ENCODE measurements around the gene ATP4A.
A peak's percentile ranks its signal among the peaks of the same experiment; 100 is the strongest.

Gene ATP4A

DNA sequence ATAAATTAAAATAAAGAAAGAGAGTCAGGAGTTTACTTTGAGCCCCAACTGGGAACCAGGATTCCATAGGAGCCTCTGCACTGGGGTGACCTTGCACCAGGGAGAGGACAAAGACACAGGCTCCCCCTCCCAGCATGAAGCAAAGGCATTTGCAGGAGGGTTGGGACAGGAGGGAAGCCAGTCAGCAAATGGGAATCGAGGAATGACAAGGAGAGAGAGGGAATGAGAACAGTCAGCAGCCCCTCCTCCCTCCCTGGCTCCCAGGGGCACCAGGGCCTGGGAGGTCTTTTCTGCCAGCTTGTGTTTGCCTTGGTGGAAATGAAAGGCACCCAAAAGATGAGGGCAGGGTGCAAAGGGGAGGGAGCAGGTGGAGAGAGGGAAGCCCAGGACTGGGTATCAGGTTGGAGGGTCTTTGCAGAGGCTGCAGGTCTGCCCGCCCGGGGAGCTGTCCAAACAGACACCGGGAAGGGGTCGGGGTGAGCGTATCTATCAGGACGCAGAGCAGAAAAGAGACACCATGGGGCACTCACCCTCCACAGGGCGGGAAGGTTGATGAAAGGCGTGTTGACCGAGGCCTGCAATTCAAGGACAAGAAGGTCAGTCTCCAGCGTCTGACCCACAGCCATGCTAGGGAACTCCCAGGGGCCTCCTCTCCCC lies 39.1 kb downstream of the ATP4A start:
- no peak for DNase-seq (ENCODE audit: low read depth in 2 of 2)

DNA sequence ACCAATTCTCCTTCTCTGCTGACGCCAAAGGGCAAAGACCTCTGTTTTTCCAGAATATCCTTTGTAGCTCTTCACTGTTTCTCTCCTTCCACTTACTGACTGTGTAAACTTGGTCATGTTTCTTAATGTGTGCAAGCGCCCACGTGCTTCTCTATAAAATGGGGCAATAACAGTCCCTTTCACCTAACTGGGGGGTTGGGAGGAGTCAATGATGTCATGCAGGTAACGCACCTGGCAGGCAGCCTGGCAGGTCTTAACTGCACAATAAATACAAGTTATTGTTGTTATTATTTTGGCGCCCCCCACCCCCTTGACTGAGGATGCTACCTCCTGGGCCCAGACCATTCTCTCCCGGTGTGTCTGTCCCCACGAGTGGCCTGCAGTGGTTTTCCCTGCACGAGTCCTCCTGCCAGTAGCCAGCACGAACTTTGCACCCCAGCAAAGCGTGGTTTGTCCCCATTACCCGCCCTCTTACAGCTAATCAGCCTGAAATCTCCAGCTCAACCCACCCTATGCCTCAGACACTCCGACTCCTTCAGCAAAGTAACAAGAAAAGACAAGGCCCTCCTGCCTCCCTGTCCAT lies 40.6 kb downstream of the ATP4A start:
- no peak for DNase-seq (ENCODE audit: low read depth in 2 of 2)

DNA sequence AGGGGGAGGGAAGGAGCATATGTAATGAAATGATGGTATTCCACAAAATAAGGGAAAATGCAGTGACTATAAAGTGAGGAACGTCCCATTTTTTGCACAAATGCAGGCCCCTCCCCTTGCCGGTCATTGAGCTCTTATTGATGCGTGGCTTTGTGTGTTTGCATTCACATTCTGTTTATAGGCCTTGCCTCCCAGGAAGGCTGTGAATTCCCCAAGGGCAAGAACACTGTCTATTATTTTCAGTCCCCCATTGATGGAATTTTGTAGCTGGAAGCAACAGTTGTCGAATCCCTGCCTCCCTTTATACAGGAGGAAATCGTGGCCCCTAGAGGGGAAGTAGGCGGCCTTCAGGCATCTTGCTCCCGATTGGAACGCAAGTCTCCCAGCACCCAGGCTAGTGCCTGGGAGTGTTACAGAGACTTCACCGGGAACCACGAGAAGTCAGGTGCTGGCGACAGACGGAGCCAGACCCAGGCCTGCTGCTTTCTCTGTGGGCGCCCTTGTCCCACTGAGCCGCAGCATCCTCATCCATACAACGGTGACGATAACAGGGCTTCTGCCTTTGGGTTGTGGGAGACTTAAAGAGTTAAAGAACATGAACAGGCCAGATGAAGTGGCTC lies 42.2 kb downstream of the ATP4A start:
- DNase-seq (ENCODE audit: low read depth in 2 of 2) = no peak

DNA sequence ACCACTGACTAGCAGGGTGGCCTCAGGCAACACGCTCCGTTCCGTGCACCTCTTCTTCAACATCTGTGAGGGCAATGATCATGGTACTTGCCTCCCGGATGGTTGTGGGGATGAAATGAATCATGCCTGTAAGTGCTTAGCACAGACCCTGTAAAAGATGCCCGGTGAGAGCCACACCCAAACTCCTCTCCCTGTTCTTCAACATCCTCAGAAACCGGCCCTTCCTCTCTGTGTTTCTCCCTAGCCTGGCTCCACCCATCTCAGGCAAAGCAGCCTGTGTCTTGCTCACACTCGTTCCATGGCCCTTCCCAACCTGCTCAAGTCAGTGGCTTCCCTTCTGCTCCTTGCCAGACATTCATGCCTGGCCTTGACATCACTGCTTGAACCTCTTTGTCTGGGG lies 44.2 kb downstream of the ATP4A start:
- no peak for DNase-seq (ENCODE audit: low read depth in 2 of 2)

DNA sequence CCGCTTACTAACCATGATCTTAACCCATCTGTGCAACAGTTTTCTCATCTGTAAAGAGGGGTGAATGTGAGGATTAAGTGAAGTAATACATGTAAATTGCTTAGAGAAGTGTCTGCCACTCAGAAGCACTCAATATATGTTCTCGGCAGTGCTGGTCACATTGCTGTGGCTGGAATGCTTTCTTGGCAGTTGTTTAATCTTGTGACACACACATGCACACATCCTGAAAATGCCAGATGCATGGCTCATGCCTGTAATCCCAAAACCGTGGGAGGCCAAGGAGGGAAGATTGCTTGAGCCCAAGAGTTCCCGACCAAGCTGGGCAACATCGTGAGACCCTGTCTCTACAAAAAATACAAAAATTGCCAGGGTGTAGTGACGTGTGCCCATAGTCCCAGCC lies 45.1 kb downstream of the ATP4A start:
- DNase-seq (ENCODE audit: low read depth in 2 of 2) = no peak

DNA sequence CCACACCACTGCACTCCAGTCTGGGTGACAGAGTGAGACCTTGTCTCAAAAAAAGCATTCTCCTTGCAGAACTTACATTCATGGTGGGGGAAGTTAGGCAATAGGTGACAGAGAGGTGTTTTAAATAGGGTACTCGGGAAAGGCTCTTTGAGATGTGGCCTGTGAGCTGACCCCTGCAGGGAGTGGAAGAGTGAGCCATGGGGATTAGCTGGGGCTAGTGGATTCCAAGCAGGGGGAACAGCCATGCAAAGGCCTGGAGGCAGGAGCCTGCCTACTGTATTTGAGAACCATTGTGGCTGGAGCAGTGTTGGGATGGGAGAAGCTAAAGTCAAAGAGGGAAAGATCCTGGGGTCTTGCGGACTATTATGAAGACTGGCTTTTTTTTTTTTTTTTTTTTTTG lies 46.1 kb downstream of the ATP4A start:
- no peak for DNase-seq (ENCODE audit: low read depth in 2 of 2)

DNA sequence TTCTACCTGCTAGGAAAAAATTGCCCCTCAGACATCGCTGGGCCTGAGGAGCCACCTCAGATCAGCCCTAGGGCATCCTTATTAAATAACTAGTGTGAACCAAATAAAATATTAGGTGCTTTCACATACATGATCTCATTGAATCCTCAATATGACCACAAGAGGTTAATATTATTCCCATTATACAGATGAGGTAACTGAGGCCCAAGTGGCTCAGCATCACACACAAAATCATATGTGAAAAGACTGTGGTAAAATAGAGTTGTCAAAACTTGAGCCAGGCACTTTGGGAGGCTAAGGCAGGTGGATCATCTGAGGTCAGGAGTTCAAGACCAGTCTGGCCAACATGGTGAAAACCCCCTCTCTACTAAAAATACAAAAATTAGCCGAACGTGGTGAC lies 47.1 kb downstream of the ATP4A start:
- DNase-seq (ENCODE audit: low read depth in 2 of 2) = no peak

DNA sequence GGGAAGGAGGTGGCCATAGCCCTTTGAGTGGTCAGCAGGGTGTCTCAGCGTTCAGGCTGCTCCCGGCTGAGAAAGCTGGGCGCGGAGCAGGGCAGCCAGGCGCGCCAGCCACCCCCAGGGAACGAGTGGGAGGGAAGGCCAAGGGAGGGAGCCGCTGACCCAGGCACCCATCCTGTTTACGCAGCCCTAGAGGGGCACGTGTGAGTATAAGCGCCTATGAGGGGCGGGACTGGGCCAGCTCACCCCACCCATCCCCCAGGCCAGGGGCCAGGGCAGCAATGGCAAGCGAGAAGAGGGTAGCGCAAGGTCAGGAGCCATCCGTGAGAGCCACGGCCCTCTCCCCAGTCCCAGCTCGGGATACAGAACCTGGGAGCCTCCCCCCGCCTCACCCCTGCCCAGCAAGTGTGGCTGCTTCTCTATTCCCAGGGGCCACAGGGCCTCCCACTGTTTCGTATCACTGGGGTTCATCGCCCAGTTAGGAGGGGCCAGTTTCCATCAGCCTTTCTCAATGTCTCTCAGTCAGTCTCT lies 49.1 kb downstream of the ATP4A start:
- DNase-seq (ENCODE audit: low read depth in 2 of 2) = no peak

DNA sequence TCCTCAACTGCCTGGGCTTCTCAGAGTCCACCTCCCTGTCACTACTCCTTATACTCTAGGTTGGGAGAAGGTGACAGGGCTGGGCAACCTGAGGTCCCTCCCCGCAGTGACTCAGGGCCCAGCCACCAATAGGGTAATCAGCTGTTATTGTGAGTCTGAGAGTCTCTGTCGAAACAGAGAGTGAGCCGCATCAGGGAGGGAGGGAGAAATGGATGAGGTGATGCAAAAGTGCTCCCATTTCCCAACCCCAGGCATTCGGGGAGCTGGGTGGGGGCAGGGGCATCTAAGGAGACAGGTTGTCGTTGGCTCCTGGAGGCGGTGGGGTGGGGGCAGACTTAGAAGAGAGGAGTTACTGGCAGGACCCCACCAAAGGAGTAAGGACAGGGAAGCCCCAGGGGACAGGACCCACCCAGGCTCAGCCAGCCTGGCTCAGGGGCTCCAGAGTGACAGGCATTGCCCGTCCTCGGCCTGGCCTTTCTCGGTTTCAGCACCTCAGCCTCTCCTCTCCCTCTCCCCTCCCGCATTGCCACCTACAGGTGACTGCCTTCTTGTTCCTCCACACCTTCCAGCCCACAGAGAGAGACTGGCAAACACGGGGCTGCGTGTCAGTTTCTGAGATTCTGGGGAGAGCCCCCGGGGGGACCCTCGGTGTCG lies 49.7 kb downstream of the ATP4A start, which contains the start of gene DMKN:
TSS of gene DMKN (minus strand) at position 22 of the 654 bp plus-strand sequence. CDS start 174 bp downstream, outside the sequence.
- no peak for DNase-seq (ENCODE audit: low read depth in 2 of 2)

DNA sequence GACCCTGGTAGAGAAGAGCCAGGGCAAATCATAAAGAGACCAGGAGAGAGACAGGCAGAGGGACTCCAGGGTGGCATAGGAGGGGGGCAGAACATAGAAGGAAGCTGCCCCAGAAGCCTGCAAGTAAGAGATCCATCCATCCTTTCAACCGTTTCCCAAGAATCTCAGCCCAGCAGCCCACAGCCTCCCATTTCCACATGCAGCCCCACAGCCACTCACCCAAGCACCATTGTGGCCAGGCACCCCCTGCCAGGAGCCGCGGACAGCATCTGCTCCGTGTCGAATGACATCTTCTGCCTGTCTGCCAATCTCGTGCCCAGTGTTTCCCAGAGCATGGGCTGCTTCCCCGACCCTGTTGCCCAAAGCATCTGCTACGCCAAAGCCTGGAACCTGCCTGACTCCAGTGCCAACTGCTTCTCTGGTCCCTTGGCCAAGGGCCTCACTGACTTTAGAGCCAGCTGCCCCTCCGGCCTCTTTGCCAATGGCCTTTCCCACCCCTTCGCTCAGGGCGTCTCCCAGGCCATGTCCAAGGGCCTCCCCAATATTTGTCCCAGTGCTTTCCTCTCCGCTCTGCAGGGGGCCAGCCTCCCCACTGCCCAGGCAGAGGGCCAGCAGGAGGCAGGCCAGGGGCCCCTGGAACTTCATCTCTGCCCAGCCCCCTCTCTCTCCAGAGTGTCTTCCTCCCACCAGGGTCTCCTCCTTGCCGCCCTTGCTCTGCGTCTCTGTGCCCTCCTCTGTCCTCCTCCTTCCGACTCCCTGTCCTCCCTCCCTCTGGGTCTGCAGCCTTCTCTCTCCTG lies 50.4 kb downstream of the ATP4A start:
- no peak for DNase-seq (ENCODE audit: low read depth in 2 of 2)

DNA sequence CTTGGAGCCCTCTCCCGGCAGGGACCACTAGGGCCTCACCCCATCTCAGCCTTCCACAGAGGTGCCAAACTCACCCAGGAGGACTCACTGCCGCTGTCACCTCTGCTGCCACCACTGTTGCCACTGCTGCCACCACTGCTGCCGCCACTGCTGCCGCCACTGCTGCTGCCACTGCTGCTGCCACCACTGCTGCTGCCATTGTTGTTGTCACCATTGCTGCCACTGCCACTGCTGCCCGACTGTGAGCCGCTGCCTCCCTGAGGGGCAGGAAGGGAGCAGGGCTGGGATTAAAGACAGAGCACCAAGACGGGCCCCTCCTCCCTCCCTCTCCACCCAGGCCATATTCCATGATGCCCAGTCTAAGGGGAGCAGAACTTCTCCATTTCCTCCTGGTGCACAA lies 52.1 kb downstream of the ATP4A start:
- no peak for DNase-seq (ENCODE audit: low read depth in 2 of 2)

DNA sequence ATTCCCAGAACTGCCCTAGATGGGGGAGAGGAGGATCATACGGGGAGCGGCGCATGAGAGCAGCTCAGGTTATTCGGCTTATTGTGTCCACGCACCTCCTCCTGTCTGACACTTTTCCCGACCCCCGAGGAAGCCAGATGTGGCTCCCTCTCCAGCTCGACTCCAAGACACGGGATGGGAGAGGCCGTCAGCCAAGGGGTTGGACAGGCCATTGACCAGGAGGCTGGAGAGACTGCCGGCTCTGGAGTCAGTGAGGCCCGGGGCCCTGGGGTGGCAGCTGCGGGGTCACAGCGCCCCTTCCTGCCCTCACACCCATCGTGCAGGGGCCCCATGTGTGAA lies 52.9 kb downstream of the ATP4A start:
- DNase-seq (ENCODE audit: low read depth in 2 of 2) = no peak

DNA sequence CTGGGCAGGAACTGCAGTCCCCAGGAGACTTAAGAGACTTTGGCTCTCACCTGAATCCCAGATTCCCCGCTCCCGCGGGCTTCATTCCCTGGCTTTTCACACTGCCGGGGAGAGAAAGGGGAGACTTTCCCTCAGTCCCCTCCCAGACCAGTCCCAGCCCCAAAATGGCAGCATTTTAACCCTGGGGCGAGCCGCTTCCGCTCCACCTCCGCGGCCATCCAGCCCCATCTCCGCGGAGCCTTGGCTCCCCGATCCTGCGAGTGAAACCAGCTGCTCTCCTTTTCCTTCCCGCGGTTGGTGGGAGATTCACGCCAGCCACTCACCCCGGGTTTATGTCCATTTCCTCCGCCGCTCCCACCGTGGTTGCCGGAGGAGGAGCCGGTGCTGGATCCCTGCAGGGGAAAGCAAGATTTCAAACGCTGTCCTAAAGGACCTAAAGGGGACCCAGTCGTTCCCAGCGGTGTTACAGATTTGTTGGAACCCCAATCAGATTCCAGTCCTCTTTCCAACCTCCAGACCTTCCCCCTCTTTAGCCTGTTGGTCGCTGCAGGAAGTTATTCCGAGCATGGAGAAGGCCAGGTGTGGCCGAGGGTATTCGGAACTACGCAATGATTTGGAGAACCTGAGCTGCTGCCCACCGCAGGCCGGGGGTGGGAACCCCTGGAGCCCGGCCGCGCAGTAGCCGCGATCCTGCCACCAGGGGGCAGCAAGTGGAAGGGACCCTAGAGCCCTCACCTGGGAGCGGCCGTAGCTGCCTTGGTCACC lies 53.4 kb downstream of the ATP4A start:
- DNase-seq (ENCODE audit: low read depth in 2 of 2) = peak; percentile 69 to 73

DNA sequence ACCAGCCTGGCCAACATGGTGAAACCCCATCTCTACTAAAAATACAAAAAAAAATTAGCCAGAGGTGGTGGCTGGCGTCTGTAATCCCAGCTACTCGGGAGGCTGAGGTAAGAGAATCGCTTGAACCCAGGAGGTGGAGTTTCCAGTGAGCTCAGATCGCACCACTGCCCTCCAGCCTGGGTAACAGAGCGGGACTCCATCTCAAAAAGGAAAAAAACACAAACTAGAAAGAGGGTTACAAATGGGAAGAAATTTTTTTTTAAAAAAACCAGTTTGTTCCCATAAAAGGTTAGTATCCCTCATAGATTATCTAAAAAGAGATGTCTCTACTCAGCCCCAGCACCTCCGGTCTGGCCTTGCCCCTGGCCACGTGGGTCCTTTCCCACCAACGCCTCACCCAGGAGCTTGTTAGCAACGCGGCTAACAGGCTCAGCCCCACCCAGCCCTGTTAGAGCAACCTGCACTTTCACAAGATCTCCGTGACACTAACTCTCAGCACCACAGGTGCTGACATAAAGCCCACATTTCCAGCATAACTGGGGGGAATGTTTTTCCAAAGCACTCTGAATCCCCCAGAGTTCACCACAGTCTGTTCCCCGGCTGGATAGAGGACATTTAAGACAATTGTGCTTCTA lies 54.3 kb downstream of the ATP4A start:
- no peak for DNase-seq (ENCODE audit: low read depth in 2 of 2)

DNA sequence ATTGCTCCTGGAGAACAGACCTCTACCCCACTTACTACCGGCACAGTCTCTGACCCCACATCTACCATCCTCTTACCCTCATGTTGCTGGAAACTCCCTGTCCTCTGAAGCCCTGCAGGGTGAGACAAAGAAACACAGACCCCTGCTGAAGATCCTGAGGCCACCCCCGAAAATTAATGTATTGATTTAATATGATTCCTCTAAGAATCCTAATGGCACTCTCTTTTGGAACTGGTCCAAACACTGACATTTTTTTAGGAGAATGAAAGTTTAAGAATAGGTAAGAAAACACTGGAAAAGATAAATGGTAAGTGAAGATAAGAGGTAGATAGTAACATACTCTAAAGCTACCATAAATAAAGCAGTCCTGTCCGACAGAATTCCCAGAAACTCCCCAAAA lies 55.3 kb downstream of the ATP4A start:
- DNase-seq (ENCODE audit: low read depth in 2 of 2) = no peak

DNA sequence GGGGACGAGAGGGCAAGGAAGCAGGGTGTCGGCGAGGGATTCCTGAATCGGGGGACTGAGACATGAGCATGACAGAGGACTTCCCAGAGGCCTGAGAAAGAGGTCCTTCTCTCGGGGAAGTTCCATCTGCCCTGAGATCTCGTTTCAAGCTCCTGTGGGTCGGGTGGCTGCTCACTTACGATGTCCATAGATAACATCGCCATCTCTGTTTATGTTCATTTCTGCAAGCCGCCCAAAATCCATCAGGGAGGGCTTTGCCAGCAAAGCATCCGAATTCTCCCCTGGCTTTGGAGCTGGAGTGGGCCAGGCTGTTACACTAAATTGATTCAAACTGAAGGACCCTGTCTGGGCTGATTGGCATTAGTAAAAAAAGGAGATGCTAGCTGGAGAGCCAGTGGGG lies 55.9 kb downstream of the ATP4A start:
- DNase-seq (ENCODE audit: low read depth in 2 of 2) = no peak

DNA sequence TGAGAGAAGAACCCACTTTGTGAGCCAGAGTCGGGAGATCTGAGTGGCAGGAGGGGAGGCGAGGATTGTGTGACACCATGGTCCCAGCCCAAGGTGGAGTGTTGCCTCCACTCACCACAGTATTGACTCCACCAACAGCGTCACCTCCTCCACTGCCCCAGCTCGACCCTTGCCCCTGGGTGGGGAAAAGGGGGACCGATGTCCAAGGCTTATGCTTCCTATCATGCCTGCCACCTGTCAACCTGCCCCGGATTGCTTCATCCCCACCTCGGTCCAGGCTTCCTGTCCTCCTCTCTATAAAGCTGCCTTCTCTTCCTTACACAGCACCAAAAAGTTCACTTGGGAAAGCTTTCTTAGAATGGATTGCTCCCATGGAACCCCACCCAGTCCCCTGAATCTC lies 57.4 kb downstream of the ATP4A start:
- DNase-seq (ENCODE audit: low read depth in 2 of 2) = no peak

DNA sequence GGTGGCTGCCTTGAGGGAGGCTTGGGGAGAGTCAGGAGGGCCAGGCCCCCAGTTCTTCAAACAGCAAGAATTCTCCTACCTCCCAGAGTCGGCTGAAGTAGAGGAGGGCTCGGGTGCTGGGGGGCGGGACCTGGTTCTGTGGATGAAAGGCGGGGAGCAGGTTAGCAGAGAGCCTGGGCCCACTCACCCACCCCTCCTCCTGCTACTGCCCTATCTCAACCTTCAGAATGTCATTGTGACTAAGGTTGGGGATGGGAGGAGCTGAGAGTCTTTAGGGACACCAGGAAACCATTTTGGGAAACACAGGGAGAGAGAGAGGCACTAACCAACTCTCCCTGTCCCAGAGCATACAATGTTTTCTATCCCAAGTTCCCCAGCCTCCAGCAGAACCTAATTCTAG lies 60.7 kb downstream of the ATP4A start:
- DNase-seq (ENCODE audit: low read depth in 2 of 2) = no peak

DNA sequence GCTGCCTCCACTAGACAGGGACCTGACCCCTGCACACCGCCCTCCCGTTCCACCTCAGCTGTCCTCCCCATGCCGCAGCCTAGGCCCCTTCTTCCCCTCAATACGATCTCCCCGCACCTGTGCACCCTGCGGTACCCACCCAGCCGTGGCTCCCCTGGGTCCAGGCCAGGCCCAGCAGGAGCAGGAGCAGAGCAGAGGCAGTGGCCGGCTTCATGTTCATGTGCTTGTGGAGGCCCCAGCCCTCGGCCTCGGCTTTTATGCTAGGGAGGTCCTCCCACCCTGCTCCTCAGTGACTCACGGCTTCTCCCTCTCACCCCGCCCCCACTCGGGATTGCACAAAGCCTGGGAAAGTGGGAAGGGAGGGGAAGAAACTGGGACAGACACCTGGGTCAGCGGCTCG lies 61.8 kb downstream of the ATP4A start:
- no peak for DNase-seq (ENCODE audit: low read depth in 2 of 2)

DNA sequence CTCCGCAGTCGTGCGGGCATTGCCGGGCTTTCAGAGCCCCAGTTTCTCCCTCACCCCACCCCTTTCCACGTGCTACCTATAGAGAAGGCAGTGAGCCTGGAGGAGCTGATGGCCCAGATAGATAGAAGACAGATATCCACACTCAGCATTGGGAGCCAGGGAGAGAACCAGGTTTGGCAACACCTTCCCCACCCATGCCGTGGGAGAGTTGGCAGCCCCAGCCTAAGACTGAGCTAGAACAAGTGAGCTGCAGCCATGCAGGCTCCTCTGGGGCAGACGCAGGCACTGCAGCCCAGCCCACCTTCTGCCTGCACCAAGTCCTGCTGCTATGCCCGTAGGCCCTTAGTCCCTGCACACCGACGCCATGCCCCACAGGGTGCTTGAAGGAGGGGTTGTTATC lies 62.8 kb downstream of the ATP4A start:
- DNase-seq (ENCODE audit: low read depth in 2 of 2) = no peak

Measured in stimulated activated CD8-positive, alpha-beta memory T cell treated with anti-CD3 and anti-CD28 coated beads, Interleukin-2, amount 100 ng/mL, for 48 hours (primary cell).